ENCODE measurements around the gene TRIO. TPM values are rescaled to one million over a fixed set of nuclear protein-coding genes. Genes with fewer than 3 reads are reported as not detected.

TRIO gene
- total RNA-seq, 1 donor from 2014 or later: 223 TPM

DNA sequence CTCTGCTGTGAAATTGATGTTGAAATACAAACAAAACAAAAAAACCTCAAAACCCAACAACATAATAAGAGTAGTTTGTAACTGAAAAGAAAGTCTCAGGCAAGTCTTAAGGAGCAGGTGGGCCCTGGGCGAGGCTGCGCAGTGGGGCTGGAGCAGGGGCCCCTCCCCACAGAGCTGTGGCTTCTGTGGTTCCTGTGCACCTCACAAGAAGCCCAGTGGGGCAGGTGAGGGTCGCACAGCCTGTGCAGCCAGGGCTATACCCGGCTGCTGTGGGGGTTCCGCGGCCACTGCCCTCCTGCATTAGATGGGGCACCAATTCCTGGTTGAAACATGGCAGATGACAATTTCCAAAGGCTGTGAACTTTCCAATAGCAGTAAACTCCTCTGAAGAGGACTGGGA, 75.3 kb downstream of the TRIO start:
- Mint-ChIP-seq H3K4me1 (peaks cover 98% of the 10 kb centered on the region), H3K4me3 (peak overlapping the region; percentile 17), H3K9me3 (no peaks in the 10 kb centered on the region), H3K27ac (peak overlapping the region; percentile 59), H3K36me3 (ENCODE audit: low read depth) (peaks cover 10% of the 10 kb centered on the region), H3K27me3 (no peaks in the 10 kb centered on the region)
- no peak for DNase-seq
- intact Hi-C loops (cut with micrococcal nuclease): no loop called here
- TF ChIP-seq CTCF (IDR thresholded peaks at IDR 0.05): no peak
- ATAC-seq (ENCODE audit: low read depth): peak; percentile 20
- ChIA-PET POLR2A (no interaction called here), CTCF (interaction anchor here (0.8 to 1.1 kb wide), 2 partner anchors 30 to 52 kb away, joined by 3 to 4 read pairs; no protein-coding TSS in a partner anchor)

- no peak for ATAC-seq (ENCODE audit: low read depth)
- no peak for TF ChIP-seq CTCF (IDR thresholded peaks at IDR 0.05)
- Mint-ChIP-seq H3K4me3 (peak overlapping the region; percentile 17), H3K27ac (peak overlapping the region; percentile 59), H3K27me3 (no peaks in the 10 kb centered on the region), H3K4me1 (peaks cover 97% of the 10 kb centered on the region), H3K9me3 (no peaks in the 10 kb centered on the region), H3K36me3 (ENCODE audit: low read depth) (peaks cover 10% of the 10 kb centered on the region)
- ChIA-PET POLR2A (no interaction called here), CTCF (interaction anchor here (0.8 to 1.1 kb wide), 2 partner anchors 29 to 51 kb away, joined by 3 to 4 read pairs; no protein-coding TSS in a partner anchor)
- intact Hi-C loops (cut with micrococcal nuclease): no loop called here
- DNase-seq: no peak
Measured at GRCh38 chr5:14218897-14219573, 75.9 kb downstream of the TRIO start.

DNA sequence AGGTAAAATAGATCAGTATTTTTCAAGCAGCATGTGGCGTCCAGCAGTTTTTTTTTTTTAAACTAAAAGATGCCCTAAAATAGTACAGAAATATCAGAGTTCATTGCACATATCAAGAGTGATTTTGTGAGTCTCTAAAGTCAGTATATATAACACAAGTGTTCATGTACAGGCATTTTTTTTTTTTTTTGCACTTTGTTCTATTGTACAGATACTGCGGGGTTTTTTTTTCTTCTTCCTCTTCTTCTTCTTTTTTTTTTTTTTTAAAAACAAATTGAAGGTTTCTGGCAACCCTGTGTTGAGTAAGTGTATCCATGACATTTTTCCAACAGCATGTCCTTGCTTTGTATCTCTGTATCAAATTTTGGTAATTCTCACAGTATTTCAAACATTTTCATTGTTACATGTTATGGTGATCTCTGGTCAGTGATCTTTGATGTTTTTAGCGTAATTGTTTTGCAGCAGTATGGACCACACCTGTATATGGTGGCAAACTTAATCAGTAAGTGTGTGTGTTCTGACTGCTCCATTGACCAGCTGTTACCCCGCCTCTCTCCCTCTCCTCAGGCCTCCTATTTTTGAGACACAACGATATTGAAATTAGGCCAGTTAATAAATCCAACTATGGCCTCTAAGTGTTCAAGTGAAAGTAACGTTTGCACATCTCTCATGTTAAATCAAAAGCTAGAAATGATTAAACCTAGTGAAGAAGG, 76.8 kb downstream of the TRIO start:
- intact Hi-C loops (cut with micrococcal nuclease): loop anchor here (1.0 kb wide), 3 partner anchors 8 to 14 kb away; no protein-coding TSS in a partner anchor
- Mint-ChIP-seq H3K9me3 (no peaks in the 10 kb centered on the region), H3K27me3 (no peaks in the 10 kb centered on the region), H3K27ac (peak overlapping the region; percentile 59), H3K4me1 (peaks cover 96% of the 10 kb centered on the region), H3K4me3 (peak overlapping the region; percentile 44), H3K36me3 (ENCODE audit: low read depth) (peaks cover 10% of the 10 kb centered on the region)
- DNase-seq (no peak), ATAC-seq (ENCODE audit: low read depth) (no peak)
- POLR2A ChIA-PET: interaction anchor here (1.3 kb wide), 1 partner anchor 11 kb away, joined by 4 read pairs; no protein-coding TSS in a partner anchor
- CTCF ChIA-PET: no interaction called here
- TF ChIP-seq CTCF (IDR thresholded peaks at IDR 0.05): no peak

DNA sequence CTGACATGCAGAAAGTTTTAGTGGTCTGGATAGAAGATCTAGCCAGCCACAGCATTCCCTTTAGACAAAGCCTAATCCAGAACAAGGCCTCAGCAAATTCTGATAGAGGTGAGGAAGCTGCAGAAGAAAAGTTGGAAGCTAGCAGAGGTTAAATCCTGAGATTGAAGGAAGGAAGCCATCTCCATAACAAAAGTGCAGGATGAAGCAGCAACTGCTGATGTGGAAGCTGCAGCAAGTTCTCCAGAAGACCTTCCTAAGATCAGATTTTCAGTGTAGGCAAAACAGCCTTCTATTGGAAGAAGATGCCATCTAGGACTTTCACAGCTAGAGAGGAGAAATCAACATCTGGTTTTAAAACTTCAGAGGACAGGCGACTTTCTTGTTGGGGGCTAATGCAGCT, 77.5 kb downstream of the TRIO start:
- CTCF ChIA-PET: no interaction called here
- Mint-ChIP-seq H3K4me1 (peaks cover 96% of the 10 kb centered on the region), H3K9me3 (no peaks in the 10 kb centered on the region), H3K27ac (peak overlapping the region; percentile 59), H3K4me3 (peak overlapping the region; percentile 44), H3K27me3 (no peaks in the 10 kb centered on the region), H3K36me3 (ENCODE audit: low read depth) (peaks cover 10% of the 10 kb centered on the region)
- TF ChIP-seq CTCF (IDR thresholded peaks at IDR 0.05): no peak
- POLR2A ChIA-PET: interaction anchor here (1.3 kb wide), 1 partner anchor 12 kb away, joined by 4 read pairs; no protein-coding TSS in a partner anchor
- no peak for ATAC-seq (ENCODE audit: low read depth)
- intact Hi-C loops (cut with micrococcal nuclease): loop anchor here (1.0 kb wide), 3 partner anchors 8 to 14 kb away; no protein-coding TSS in a partner anchor
- no peak for DNase-seq

DNA sequence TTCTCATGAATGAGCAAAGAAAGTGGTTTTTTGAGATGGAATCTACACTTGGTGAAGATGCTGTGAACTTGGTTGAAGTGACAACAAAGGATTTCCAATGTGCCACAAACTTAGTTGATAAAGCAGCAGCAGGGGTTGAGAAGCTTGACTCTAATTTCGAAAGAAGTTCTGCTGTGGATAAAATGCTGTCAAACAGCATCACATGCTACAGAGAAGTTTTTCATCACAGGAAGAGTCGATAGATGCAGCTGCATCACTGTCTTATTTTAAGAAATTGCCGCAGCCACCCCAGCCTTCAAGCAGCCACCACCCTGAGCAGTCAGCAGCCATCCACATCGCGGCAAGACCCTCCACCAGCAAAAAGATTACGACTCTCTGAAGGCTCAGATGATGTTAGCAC, 78.6 kb downstream of the TRIO start:
- TF ChIP-seq CTCF (IDR thresholded peaks at IDR 0.05): no peak
- ChIA-PET CTCF (no interaction called here), POLR2A (interaction anchor here (1.7 kb wide), 1 partner anchor 9 kb away, joined by 6 read pairs; no protein-coding TSS in a partner anchor)
- Mint-ChIP-seq H3K27me3 (no peaks in the 10 kb centered on the region), H3K4me1 (peaks cover 95% of the 10 kb centered on the region), H3K9me3 (no peaks in the 10 kb centered on the region), H3K36me3 (ENCODE audit: low read depth) (peaks cover 11% of the 10 kb centered on the region), H3K4me3 (no peak overlapping the region), H3K27ac (peak overlapping the region; percentile 19)
- DNase-seq (no peak), ATAC-seq (ENCODE audit: low read depth) (no peak)
- intact Hi-C loops (cut with micrococcal nuclease): no loop called here
